HG02759 (cell line): ENCODE measurements around the gene CD247.

Experiments
- ATAC-seq: cut with Tn5 transposase; IDR thresholded peaks from one replicate; pipeline ENCODE4 v1.9.1; 2021; ENCODE audit warnings: mild to moderate bottlenecking, moderate library complexity; ENCODE audit not compliant: unreplicated experiment

Gene CD247

DNA sequence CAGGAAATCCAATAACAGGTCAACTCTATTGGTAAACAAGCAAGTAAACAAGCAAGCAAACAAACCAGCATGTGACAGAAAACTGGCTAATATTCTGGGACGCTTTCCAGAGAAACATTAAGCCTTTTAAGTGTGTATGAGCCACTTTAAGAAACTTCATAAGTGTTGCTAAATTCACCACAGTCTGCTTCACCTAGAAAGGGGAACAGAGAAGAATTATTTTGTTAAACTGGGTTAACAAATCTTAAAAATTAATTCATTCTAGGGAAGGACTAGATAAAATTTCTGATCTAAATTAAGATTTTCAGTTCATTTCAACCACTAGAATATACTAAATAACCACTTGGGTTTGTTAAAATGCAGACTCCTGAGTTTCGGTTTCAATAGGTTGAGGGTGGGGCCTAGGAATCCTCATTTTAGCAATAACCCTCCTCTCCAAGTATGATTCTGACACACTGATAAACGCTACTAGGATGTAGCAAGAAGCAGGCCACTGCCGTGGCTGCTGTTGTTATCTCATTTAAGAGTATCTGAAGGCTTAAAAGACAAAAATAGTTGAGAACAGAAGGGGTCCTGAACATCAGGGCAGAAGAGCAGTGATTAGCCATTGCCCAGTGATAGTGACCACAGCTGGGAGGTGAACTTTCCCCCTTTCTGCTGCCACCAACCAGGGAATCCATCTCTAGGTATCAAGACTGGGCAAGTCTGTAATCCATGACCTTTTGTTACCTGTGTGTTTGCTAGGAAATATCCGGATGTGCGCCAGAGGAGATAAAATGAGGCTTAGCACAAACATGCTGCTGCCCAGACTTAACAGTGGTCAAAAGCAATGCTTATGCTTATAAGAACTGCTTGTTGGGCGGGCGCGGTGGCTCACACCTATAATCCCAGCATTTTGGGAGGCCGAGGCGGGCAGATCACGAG is 24.0 kb upstream of the CD247 start:
- peak; percentile 32 for ATAC-seq

DNA sequence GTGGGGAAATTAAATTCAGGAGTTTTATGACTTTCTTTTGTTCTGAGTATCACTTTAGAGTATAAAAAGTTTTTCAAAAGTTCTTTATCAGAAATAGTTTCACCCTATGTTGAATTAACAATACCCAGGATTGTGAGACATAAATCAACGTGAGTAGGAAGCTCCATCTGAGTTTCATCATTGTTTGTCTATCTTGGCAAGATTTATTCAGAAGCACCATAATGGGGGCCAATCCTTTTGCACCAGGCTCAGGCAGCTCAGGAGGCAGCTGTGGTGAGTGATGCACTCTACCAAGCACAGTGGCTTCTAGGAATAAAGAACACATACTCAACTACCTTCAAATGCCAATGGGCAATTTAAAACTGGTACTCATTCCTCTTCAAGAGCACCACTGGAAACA is 23.3 kb upstream of the CD247 start:
- no peak for ATAC-seq

DNA sequence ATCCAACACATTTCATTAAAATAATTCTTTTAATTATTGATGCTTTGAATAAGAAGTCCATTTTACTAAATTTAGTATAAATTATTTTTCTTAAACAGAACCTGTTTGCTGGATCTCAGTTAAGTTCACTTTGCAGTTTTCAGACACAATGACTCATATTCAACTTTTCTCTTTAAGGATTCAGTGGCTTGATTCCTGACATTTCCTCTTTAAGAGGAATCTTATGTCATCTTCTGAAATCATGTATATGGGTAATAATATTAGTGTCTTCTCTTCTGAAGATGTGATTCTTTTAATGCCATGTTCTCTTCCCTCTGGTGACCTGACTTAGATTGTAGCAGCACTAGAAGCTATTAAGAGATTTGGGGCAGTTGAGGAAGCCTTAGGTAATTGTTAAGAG is 22.7 kb upstream of the CD247 start:
- ATAC-seq: no peak

DNA sequence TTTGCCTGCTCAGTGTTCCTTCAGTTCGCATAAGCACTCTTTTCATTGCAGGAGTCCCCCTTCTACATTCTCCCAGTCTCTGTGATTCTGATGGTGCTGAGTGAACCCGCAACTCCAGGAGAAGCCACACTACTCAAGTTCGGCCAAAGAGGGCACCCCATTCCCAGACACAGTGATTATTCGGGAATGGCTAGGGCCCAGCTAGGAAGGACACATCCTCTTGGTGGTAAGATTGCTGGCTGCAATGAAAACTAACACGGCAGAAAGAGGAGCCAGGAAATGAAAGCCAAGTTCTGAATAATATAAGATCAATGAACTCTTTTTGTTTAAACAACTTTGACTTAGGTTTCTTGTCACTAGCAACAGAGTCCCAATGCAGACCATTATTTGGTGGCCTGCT is 20.3 kb upstream of the CD247 start:
- ATAC-seq: no peak

DNA sequence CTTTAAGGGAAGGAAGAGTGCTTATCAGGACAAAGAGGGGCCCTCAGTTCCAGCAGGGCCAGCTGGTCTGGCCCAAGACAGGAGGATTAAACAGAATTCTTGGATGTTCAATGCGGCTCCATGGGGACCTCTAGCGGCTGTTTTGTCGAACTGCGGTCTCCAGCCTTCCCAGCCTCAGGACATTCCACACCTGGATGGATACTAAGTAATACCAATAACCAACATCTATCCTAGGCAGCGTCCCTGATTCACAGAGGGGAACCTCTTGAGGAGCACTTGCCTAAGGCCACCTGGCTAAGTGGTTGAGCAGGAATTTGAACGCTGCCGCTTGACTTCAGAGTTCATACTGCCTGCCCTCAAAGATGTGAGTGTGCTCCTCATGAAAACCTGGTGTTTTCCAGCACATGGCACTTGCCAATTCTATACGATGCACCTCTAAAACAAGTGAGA is 15.5 kb upstream of the CD247 start:
- peak; percentile 72 for ATAC-seq

DNA sequence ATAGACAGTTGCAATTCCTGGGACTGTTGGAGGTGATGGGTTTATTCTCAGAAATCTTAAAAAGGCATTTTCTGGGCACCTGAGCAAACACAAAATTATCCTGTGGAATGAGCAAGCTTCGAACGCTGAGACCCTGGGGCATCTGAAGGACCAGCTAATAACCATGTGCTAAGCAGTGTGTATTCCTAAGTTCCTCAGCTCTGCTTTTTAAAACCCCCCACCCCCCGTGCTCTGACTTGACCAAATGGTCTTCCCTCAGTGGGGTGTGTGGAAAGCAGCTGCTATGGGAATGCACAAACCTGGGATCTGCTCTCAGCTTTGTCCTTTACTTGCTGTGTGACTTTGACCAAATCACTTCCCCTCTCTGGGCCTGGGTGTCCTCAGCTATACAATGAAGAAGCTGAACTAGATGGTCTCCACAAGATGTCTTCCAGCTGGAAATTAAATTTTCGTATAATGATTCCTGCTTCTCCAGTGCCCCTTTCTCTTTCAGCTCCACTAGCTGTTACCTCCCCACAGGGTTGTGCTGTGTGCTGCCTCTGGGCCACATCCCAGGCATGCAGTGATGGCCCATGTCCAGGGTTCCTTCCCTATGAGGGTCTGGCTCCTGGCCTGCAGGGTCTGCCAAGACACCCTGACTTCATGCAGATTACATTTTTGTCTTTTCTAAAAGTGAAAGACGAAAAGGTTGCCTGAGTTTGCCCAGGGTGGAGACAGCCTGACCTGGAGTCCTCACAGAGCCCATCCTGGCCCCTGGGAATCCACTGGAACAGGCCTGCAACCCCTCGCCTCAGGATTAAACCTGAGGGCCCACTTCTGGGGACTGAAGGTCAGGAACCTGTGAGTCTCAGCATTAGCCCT is 14.9 kb upstream of the CD247 start:
- ATAC-seq: no peak

DNA sequence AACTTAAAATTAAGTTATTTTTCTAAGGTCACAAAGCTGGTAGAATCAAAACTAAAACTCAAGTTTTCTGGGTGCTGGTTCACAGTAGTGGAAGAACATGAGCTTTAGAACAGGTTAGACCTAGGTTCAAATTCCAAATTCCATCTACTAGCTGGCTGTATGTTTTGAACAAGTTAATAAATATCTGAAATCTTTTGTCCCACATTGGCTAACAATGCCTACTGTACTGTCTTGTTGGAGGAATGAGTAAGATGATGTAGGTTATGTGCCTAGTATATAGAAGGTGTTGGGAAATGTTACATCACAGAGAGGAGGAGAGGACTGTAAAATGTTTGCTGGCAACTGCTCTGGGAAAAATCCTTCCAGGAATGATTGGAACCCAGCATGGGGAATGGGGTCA is 14.0 kb upstream of the CD247 start:
- no peak for ATAC-seq

DNA sequence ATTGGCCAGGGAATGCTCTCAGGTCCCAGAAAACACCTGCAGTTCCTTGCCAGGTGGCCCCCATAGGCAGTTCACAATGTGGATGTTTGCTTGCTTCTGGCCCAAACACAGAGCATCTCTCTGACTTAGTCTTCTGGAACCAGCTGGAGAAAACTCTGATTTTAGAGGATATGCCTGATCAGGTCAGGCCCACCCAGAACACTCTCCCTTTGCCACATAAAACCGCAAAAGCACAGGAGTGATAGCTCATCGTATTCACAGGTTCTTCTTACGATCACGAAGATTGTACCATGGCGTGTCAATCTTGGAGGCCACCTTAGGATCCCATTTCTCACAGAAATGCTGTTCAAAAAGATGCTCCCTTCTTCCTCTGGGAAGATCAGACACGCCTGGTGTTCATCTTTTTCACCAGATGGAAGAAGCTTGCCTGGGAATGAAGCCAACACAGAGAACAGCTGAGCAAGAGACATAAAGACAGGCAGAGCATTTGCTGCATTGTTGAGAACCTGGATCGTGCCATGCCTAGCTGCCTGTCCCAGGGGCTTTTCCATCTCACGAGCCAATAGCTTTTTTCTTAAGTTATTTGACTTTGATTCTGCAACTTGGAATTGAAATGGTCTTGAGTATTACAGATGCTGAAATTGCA is 11.6 kb upstream of the CD247 start:
- no peak for ATAC-seq

DNA sequence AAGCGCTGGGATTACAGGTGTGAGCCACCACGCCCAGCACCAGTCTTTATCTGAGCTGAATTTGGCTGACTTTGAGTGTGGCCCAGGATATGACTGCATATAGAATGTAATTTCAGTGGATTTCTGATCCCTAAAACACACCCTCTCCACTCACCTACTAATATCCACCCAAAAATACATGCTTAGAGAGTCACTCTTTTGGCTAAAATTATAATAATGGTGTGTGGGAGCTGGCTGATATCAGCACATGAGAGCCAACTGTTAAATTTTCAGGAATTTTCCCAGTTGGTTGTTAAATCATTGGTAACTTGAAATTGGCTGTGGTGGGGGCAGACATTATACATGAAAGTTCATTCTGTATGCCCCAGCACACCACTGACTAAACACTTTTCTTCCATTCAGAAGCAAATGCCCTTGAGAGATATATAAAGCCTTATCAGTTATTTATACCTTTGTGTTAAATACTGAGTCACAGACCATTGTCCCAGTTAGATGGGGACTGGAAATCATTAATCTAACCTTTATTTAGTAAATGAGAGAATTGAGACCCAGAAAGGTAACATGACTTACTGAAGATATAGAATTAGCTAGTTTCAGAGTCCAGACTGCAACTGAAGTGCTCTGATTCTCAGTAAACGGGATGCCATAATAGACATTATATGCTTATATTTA is 9.9 kb upstream of the CD247 start:
- ATAC-seq: no peak

DNA sequence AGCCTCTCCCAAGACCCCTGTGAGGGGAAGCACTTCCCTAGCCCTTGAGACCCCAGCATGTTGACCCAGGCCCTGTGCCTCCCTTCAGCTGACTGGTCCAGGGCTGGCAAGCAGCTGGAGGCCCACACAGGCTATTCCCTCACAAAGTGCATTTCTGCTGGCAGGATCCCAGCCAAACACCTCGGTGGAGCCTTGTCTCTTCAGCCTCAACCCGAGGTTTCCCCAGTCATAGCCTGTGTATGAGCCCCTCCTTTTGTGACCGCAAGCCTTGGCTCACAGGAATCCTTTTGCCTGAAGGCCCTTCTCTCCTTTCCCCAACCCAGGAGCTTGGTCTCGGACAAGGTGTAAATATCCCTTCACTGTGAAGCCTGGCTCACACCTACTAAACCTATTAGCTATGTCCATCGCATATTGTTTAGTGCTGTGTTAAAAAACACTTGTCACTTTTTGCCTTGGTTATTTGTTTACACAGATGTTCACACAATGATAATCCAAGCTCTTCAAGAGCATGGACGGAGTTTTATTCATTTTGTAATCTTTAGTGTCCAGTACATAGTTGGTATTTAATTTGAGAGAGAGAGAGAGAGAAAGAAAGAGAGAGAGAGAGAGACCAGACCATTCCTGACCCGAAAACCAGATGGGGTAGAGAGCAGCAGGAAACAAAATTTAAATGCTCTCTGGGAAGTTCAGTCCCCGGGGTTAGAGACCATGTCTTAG is 8.5 kb upstream of the CD247 start:
- no peak for ATAC-seq

DNA sequence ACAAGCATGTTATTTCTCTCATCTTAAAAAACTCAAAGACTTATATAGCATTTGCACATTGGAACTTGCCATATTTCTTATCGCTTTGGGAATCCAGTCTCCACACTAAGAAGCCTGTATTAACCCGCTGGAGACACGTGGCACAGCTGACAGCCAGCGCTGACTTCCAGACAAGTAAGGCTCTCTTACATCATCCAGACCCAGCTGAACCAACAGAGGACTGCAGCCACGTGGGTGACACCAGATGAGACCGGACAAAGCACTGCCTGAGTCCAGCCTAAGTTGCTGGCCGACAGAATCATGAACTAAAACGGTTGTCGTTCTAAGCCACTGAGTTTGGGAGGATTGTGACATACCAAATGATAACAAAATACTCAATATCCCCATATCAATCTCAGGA is 6.3 kb upstream of the CD247 start:
- ATAC-seq: no peak

DNA sequence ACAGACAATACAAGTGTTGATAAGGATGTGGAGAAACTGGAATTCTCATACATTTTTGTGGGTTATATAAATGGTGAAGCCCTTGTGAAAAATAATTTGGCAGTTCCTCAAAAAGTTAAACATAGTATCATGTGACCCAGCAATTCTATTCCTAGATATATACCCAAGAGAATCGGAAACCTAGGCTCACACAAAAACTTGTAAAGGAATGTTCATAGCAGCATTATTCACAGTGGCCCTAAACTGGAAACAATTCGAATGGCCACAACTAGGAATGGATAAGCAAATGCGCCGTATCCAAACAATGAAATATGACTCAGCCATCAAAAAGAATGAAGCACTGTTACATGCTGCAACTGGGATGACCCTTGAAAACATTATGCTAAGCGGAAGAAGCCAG is 3.9 kb upstream of the CD247 start:
- ATAC-seq: no peak

DNA sequence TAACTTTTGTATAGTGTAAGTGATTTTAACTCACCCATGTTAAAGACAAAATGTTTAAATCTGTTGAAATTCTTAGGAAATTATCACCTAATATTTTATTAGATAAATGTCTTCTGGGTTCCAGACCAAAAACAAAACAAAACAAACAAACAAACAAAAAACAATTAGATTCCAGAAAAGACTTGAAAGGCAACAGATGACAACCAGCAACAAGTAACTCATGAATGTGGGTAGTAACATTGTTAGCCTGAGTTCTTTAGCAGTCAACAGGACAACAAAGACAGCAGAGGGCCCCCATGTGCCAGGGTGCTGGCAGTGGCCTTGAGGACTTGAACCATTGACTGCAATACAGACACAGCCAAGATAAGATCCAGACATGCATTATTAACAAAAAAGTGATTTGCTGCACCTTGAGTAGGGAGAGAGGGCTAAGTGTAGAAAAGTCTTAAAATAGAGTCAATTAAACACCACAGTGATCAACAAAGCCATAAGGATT is 2.4 kb upstream of the CD247 start:
- no peak for ATAC-seq

DNA sequence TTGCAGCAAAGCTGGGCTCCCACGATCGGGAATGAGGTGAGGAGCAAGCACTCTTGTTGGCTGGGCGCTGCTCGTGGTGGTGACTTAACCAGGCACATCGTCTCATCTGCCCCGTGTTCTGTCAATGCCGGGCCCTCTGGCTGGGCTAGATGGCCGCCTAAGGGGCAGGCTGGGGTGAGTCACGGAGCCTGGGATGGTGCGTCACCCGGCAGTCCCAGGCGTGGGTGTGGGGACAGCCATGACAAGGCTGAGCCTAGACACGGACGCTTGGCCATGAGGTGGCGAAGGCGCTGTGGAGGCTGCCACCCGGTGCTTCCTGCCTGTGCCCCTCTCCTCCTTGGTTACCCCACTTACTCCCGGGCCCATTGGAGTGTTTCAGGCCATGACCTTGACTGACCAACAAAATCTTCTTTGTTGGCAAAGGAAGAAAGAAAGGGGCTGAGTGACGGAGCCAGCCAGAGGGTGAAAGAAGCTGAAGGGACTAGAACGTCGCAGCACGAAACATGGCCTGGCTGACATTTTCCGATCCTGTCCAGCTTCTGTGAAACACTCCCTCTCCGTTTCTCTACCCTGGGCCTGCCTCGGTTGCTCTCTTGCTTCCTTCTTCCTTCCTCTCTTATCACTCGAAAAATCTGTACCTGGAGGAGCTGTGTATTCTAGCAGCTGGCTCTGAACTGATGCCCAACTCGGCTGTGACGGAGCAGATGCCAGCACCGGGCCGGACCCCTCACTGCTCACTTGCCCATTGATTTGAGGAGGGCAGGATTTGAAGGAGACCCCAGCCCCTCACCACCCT is 596 bp downstream of the CD247 start:
- no peak for ATAC-seq

DNA sequence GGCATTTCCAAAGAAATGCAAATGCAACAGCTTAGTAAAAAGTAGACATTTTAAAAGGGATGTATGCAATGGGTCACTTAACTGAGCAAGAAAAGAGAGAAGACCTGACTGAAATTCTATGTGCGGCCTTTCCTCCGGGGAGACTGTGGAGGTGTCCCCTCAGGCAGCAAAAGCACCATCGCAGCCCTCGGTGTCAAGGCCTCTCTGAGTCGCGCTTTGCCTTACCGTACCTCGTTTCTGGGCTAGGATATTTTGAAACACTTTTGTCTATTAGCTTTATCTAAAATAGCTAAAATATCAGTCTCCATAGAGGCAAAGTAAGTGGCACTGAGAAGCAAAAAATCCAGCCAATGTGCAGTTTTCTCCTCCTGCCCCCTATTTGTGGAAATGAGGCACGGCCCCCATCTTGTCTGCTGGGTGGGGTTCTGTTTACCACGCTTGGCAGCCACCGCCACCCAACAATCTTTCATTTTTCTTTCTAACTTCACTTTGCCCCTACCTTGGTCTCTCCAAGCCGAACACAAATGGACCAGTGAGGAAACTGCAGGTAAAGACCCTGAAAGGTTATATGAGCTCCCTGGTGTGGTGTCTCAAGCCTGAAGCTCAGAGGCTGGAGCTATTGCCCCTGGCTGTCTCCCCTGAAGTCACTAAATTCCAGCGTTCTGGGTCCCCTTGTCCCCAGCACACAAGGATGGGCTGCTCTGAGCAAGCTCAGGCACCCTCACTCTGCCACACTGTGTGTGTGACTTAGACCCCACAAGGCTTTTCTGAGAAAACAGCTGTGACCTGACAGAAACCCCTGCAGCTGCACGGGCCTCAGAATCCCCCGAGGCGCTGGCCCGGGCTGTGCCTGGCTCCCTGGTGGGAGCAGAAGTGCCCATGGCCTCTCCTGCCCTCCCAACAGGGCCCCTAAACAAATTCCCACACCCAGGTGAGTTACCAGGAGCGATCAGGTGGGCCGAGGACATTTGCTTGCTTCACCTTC is 1.6 kb downstream of the CD247 start:
- no peak for ATAC-seq

DNA sequence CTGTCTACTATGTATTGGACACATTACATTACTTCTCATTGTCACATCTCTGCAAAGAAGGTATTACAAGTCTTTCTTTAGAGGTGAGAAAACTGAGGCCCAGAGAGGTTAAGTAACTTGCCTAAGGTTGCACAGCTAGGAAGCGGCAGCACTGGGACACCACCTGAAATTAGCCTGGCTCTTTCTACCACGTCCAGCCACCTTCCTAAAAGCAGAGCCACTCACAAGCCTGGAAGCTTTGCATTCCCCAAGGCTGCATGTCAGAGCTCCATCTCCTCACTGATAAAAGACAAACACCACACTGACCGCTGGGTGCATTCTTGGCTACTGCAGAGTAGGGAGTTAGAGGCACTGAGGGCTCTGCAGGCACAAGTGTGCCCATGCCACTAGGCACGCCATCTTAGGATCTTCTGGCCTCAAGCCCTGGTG is 2.4 kb downstream of the CD247 start:
- ATAC-seq: no peak

DNA sequence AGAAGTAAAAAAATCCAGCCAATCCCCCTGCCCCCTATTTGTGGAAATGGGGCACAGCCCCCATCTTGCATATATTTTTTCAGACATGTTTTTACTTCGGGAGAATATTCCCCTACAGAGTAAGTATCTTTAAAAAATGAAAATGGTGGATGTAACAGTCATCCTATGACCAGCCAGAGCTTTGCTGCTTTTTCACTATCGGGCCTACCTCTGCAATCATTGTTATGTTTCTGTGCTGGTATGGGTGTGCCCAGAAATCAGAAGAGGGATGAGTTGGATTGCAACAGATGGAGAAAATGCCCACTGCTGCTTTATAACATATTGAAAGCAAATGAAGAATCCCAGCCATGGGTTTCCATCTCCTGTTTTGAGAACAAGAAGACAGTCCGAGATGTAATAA is 2.9 kb downstream of the CD247 start:
- no peak for ATAC-seq

DNA sequence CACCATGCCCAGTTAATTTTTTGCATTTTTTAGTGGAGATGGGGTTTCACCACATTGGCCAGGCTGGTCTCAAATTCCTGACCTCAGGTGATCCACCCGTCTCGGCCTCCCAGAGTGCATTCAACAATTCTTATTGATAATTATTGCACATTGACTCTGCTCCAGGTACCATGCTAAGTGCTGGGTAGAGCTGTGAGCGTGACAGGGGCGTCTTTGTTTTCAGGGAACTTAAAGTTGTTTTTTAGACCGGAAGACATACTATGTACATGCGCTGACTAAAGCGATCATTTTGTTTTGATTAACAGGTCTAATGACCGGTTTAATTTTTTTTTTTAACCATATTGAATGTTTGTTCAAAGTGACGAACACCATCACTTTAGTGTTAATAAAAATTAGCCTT is 4.0 kb downstream of the CD247 start:
- ATAC-seq: no peak
